HCT116 (cell line): ENCODE results near the gene CACNA1G.

Experiments used
- CTCF ChIP-seq, 3 experiments: fragments of 200-600 bp in 1 of 3; sonication (generic) in 1 of 3; IDR thresholded peaks in 2 of 3; conservative IDR thresholded peaks in 1 of 3; 2 replicates each; pipeline ENCODE4 v1.5.1; 2012 to 2017; ENCODE audit warnings: low read depth in 2 of 3, low read length in 2 of 3, antibody characterized with exemption in 1 of 3, borderline replicate concordance in 1 of 3, control low read depth in 1 of 3, mild to moderate bottlenecking in 1 of 3, mixed read lengths in 1 of 3, mixed run types in 1 of 3, moderate library complexity in 1 of 3; ENCODE audit not compliant: insufficient read depth in 1 of 3
- JUND ChIP-seq: IDR thresholded peaks from 2 replicates; pipeline ENCODE4 v1.6.1; 2012
- POLR2A ChIP-seq: IDR thresholded peaks from 2 replicates; pipeline ENCODE4 v1.7.0; 2011; ENCODE audit warnings: borderline replicate concordance; ENCODE audit not compliant: insufficient read depth, insufficient read length; ENCODE audit errors: extremely low read depth
- POLR2AphosphoS5 ChIP-seq: IDR thresholded peaks from 2 replicates; pipeline ENCODE4 v1.6.1; 2011; ENCODE audit warnings: mild to moderate bottlenecking, low read depth, low read length, moderate library complexity
- TF ChIP-seq, protein P1 (sequence below): IDR thresholded peaks from 2 replicates; pipeline ENCODE4 v1.6.1; 2011; ENCODE audit warnings: mild to moderate bottlenecking, low read length, moderate library complexity; ENCODE audit not compliant: insufficient replicate concordance; ENCODE audit errors: extremely low read depth

DNA sequence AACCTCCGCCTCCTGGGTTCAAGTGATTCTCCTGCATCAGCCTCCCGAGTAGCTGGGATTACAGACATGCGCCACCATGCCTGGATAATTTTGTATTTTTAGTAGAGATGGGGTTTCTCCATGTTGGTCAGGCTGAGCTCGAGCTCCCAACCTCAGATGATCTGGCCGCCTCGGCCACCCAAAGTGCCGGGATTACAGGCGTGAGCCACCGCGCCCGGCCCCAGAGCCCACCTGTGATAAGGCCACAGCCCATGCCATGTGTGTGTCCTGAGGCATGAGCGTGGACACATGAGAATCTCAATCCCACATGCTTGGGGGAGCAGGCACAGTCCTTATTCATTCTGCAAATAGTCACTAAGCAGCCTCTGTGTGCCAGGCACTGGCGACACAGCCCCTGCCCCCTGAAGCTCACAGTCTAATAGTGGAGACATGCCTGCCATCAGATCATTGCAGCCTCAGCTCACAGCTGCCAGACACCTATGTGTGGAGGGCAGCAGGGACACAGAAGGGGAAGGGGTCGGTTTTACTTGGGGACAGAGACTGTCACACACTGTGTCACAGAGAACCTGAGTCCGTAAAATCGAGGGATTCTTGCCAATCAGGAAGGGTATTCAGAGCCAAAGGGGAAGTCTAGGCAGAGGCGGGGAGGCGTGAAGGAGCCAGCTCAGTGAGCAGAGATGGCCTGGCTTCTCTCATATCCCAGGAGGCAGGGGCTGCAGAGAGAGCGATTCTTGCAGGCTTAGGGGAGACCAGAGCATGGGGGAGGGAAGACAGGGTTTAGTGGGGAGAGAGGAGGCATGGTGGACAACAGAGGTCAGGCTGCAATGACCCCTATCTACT, 64.7 kb downstream of the CACNA1G start:
- TF ChIP-seq POLR2AphosphoS5: no peak
- TF ChIP-seq JUND: no peak
- no peak for TF ChIP-seq POLR2A
- TF ChIP-seq CTCF (IDR thresholded peaks at IDR 0.05 in 2 of 3, conservative IDR thresholded peaks at IDR 0.05 in 1 of 3; ENCODE audit: borderline replicate concordance in 1 of 3, insufficient read depth in 1 of 3, low read depth in 2 of 3, low read length in 2 of 3): no peak
- TF ChIP-seq, protein P1, sequence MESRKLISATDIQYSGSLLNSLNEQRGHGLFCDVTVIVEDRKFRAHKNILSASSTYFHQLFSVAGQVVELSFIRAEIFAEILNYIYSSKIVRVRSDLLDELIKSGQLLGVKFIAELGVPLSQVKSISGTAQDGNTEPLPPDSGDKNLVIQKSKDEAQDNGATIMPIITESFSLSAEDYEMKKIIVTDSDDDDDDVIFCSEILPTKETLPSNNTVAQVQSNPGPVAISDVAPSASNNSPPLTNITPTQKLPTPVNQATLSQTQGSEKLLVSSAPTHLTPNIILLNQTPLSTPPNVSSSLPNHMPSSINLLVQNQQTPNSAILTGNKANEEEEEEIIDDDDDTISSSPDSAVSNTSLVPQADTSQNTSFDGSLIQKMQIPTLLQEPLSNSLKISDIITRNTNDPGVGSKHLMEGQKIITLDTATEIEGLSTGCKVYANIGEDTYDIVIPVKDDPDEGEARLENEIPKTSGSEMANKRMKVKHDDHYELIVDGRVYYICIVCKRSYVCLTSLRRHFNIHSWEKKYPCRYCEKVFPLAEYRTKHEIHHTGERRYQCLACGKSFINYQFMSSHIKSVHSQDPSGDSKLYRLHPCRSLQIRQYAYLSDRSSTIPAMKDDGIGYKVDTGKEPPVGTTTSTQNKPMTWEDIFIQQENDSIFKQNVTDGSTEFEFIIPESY: no peak
